ENCODE results near the gene RRAGD. TPM values are rescaled to one million over a fixed set of nuclear protein-coding genes. Genes with fewer than 3 reads are reported as not detected.

RRAGD gene
- polyA plus RNA-seq, 3 donors, result 5.0 to 7.9 (median 7.4) TPM

DNA sequence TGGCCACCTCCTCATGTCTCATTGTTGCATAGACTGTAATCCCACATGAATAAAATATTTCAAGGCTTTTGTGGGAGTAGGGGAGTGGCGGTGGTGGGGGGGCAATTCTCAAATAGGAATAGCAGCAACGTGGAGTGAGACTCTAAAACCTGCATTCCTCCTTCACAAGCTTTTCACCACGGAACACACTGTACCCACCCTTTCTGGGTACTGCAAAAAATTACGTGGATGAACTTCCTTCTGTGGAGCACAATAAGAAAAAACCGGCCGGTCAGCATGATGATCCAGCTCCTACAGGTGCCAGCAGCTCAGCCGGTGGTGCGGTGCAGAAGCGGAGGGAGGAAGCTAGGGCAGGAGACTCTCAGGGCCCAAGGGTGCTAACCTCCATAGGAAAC lies 930 bp upstream of the RRAGD start:
- TF ChIP-seq, protein P1, sequence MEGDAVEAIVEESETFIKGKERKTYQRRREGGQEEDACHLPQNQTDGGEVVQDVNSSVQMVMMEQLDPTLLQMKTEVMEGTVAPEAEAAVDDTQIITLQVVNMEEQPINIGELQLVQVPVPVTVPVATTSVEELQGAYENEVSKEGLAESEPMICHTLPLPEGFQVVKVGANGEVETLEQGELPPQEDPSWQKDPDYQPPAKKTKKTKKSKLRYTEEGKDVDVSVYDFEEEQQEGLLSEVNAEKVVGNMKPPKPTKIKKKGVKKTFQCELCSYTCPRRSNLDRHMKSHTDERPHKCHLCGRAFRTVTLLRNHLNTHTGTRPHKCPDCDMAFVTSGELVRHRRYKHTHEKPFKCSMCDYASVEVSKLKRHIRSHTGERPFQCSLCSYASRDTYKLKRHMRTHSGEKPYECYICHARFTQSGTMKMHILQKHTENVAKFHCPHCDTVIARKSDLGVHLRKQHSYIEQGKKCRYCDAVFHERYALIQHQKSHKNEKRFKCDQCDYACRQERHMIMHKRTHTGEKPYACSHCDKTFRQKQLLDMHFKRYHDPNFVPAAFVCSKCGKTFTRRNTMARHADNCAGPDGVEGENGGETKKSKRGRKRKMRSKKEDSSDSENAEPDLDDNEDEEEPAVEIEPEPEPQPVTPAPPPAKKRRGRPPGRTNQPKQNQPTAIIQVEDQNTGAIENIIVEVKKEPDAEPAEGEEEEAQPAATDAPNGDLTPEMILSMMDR (IDR thresholded peaks at IDR 0.05), result no peak
- H3K36me3 ChIP-seq (replicated peaks in 1 of 2; ENCODE audit: control insufficient read depth in 1 of 2, insufficient read depth in 2 of 2, low read length in 2 of 2), result no peaks in the 10 kb centered on the region
- H3K4me1 ChIP-seq (ENCODE audit: control insufficient read depth in 1 of 2, insufficient read depth in 2 of 2, low read length in 2 of 2), result peaks cover 31 to 42% of the 10 kb centered on the region in 2 donors
- WGBS (ENCODE audit: insufficient coverage), result 0% methylated on average over 2 of the region's 9 CpGs
- H3K4me3 Mint-ChIP-seq, result peak overlapping the region; percentile 94 to 97
- H3K27ac ChIP-seq (ENCODE audit: low read depth in 1 of 2, low read length in 2 of 2), result no peak overlapping the region
- H3K9me3 ChIP-seq (replicated peaks in 1 of 2; ENCODE audit: control insufficient read depth in 1 of 2, insufficient read depth in 1 of 2, low read length in 2 of 2), result no peaks in the 10 kb centered on the region
- intact Hi-C loops (cut with micrococcal nuclease), result loop anchor here in 1 of 2 donors (5.0 kb wide), 1 partner anchor 41 kb away; no protein-coding TSS in a partner anchor
- H3K4me1 Mint-ChIP-seq, result peaks cover 31% of the 10 kb centered on the region
- no peaks in the 10 kb centered on the region for H3K36me3 Mint-ChIP-seq
- H4K20me1 ChIP-seq (ENCODE audit: insufficient read depth, low read length), result peaks cover 20% of the 10 kb centered on the region
- H3K79me2 ChIP-seq (ENCODE audit: insufficient read depth, low read length), result peaks cover 35% of the 10 kb centered on the region
- DNase-seq, result peak in 1 of 3 donors; percentile 14
- peak overlapping the region; percentile 99 for H2AFZ ChIP-seq (ENCODE audit: insufficient read depth, low read depth, low read length, poor library complexity, severe bottlenecking)
- peak overlapping the region; percentile 85 for H3K9ac ChIP-seq (ENCODE audit: insufficient read depth, low read length, poor library complexity, severe bottlenecking)
- H3K27ac Mint-ChIP-seq, result peak overlapping the region in 2 of 7 donors; percentile 86 to 92
- peak overlapping the region; percentile 99 for H3K4me2 ChIP-seq (replicated peaks; ENCODE audit: extremely low read depth, low read length, poor library complexity, severe bottlenecking)
- H3K4me3 ChIP-seq (replicated peaks in 1 of 3; ENCODE audit: low read depth in 2 of 3, low read length in 3 of 3), result peak overlapping the region; percentile 69 to 93 (median 91)
- H3K27me3 Mint-ChIP-seq (ENCODE audit: low read depth in 3 of 3), result peaks cover 0 to 14% (median 6%) of the 10 kb centered on the region in 3 donors
- no peaks in the 10 kb centered on the region for H3K27me3 ChIP-seq (ENCODE audit: control insufficient read depth in 2 of 2, insufficient read depth in 2 of 2, low read length in 2 of 2)
- no peaks in the 10 kb centered on the region for H3K9me3 Mint-ChIP-seq

DNA sequence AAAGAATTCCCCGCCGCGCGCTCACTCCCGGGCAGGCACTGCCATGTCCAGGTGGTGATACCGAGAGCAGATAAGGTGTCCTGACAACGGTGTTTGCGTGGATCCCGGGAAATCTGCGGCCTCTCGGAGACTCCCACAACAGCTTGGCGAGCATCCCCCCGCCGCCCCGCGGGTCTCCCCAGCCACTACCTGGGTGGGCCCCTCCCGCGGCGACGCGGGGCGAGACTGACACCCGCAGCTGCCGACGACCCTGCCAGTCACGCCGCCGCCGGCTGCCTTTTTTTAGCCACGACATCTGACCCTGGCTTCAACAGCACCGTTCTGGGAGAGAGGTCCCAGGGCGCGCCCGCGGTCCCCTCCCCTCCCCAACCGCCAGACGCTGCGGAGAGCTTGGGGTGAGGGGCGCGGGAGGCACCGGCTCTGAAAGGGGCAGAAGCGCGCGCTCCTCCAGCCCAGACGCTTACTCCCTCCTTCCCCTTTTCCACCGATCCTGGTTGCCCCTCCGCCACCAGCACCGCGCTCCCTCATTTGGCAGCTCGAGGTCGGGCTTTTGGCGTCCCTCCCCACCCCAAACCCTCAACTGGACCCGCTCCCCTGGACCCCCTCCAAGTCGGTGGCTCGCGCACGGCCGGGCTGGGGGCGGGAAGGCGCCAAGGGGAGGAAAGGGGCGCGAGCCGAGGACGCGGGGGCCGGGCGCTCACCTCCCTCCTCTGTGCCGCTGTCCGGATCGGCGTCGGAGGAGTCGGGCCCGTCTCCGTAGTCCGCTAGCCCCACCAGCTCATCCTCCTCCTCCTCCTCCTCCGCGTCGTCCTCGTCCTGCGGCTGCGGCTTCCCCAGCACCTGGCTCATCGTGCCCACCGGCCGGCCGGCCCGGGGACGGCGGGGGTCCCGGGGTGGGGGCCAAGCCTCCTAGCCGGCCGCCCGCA lies 665 bp downstream of the RRAGD start:
- DNase-seq, result peak in 2 of 3 donors; percentile 42 to 56
- H3K79me2 ChIP-seq (ENCODE audit: insufficient read depth, low read length), result peaks cover 51% of the 10 kb centered on the region
- H3K4me2 ChIP-seq (replicated peaks; ENCODE audit: extremely low read depth, low read length, poor library complexity, severe bottlenecking), result peak overlapping the region; percentile 99
- peak overlapping the region; percentile 99 for H2AFZ ChIP-seq (ENCODE audit: insufficient read depth, low read depth, low read length, poor library complexity, severe bottlenecking)
- peak overlapping the region; percentile 85 for H3K9ac ChIP-seq (ENCODE audit: insufficient read depth, low read length, poor library complexity, severe bottlenecking)
- TF ChIP-seq, protein P1 (IDR thresholded peaks at IDR 0.05), result no peak
- Mint-ChIP-seq H3K27me3 (ENCODE audit: low read depth in 3 of 3) (peaks cover 0 to 14% (median 6%) of the 10 kb centered on the region in 3 donors), H3K4me1 (peaks cover 46% of the 10 kb centered on the region), H3K36me3 (no peaks in the 10 kb centered on the region), H3K4me3 (peak overlapping the region; percentile 89 to 94), H3K27ac (peak overlapping the region in 6 of 7 donors; percentile 56 to 85 (median 77)), H3K9me3 (no peaks in the 10 kb centered on the region)
- no peaks in the 10 kb centered on the region for H3K27me3 ChIP-seq (ENCODE audit: control insufficient read depth in 2 of 2, insufficient read depth in 2 of 2, low read length in 2 of 2)
- no peaks in the 10 kb centered on the region for H3K36me3 ChIP-seq (replicated peaks in 1 of 2; ENCODE audit: control insufficient read depth in 1 of 2, insufficient read depth in 2 of 2, low read length in 2 of 2)
- peak overlapping the region; percentile 69 to 93 (median 91) for H3K4me3 ChIP-seq (replicated peaks in 1 of 3; ENCODE audit: low read depth in 2 of 3, low read length in 3 of 3)
- intact Hi-C loops (cut with micrococcal nuclease), result loop anchor here in 1 of 2 donors (5.0 kb wide), 1 partner anchor 39 kb away; no protein-coding TSS in a partner anchor
- peaks cover 37 to 52% of the 10 kb centered on the region in 2 donors for H3K4me1 ChIP-seq (ENCODE audit: control insufficient read depth in 1 of 2, insufficient read depth in 2 of 2, low read length in 2 of 2)
- under 1% methylated on average over 92 of the region's 93 CpGs for WGBS (ENCODE audit: insufficient coverage)
- no peaks in the 10 kb centered on the region for H3K9me3 ChIP-seq (replicated peaks in 1 of 2; ENCODE audit: control insufficient read depth in 1 of 2, insufficient read depth in 1 of 2, low read length in 2 of 2)
- peaks cover 20% of the 10 kb centered on the region for H4K20me1 ChIP-seq (ENCODE audit: insufficient read depth, low read length)
- peak overlapping the region; percentile 15 to 80 for H3K27ac ChIP-seq (ENCODE audit: low read depth in 1 of 2, low read length in 2 of 2)

All from CD14-positive monocyte (primary cell).